HG02938 (cell line): Measurements from ENCODE around the gene OR5A1.
"Not testable (repeated sequence)": the region's sequence is repeated elsewhere in the genome, so short reads cannot be mapped to it uniquely, and the experiment has no call there.

Experiments
- ATAC-seq: cut with Tn5 transposase; IDR thresholded peaks from one replicate; pipeline ENCODE4 v1.9.1; 2021; ENCODE audit warnings: mild to moderate bottlenecking, moderate library complexity; ENCODE audit not compliant: unreplicated experiment

OR5A1 gene

DNA sequence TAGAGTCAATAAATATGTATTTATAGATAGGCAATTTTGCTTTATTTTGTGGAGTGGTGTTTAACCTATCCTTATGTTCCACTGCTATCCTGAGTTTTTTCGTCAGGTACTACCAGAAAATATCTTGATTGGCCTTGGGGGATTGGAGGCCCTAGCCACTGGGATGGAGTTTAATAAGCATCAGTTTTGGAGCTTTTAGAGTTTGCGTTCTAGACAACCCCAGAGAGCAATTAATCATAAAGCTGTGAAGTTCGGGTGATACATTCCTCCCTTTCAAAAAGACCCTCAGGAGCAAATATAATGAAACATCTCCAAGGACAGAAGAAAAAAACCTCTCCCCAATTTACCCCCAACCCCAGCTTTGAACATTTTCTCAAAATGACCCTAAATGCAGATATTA lies at the start of gene OR5A1:
Gene OR5A1 (plus strand): TSS at position 301 of the 400 bp plus-strand sequence. CDS start 6,700 bp downstream, outside the sequence.
- no peak for ATAC-seq

DNA sequence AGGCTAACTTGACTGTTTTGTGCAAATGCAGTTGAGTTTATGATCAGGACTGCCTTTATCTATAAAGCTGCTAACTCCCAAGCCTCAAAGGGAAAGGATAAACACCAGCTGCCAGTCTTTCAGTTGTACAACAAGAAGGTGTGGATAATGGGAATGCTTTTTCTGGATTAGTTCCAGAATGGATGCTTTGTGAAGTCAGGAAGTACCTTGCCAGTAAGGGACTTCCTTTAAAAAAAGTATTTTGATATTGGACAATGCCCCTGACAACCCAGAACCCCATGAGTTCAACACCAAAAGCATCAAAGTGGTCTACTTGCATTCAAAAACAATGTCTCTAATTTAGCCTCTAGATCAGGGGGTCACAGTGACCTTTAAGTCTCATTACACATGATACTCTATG lies 42.1 kb upstream of the OR5A1 start:
- ATAC-seq: no peak

DNA sequence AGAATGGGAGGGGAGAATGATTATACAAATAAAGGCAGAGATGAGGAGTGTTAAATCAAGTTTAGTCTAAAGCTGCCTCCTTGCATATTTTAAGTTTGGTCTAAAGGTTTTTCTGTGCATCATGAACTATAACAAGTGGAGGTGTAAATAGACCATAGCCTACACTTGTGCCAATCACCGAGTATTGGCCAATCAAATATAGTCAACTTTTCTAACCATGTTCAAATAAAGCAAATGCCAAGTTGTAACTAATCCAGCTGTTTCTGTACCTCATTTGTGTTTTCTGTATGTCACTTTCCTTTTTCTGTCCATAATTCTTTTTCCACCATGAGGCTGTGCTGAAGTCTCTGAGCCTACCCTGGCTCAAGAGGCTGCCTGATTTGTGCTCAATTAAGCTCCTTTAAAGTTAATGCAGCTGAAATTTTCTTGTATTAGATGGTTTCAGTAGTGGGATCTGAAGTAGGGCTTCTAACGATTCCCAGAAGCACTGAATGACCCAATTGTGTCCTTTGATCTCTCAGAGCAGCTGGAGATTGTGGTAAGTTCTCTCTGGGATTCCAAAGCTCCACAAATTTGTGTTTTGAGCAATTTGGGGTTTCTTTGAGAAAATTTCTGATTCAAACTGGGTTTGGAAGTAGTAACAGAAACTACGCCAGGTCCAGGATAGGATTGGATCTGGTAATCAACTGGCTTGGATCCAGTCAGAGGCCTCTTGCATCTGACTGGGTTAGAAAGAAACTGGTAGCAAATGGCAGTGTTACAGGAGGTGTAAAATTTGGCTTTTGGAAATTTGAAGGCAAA lies 35.6 kb upstream of the OR5A1 start:
- ATAC-seq: no peak

DNA sequence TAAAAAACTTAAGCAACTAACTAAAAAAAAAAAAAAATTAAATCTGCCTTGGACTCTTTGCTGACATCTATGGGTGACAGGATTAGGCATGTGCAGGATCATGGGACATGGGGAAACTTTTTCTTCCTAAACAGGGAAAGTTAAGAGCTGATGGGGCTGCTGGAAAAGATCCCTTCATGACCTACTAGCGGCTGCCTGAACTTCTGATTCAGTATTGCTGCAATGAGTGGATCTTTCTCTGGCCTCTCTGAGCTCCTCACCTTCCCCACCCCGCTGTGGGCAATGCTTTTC lies 35.1 kb upstream of the OR5A1 start:
- ATAC-seq: no peak

DNA sequence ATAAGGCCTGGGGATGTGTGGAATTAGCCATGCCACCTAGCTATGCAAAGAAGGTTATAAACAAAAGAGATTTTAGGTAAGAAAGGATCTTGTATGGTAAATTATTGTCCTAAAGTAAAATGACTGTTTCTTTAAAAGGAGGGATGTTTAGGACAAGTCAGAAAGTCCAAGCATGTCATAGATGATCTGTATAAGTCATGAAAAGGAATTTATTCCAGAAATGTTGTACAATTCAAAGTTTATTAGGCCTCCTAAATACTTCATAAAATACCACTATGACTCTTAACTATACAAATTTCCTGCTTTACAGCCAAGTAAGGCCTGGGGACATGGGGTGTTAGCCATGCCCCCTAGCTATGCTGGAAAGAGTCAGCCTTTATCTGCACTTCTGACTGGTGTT lies 32.7 kb upstream of the OR5A1 start:
- no peak for ATAC-seq

DNA sequence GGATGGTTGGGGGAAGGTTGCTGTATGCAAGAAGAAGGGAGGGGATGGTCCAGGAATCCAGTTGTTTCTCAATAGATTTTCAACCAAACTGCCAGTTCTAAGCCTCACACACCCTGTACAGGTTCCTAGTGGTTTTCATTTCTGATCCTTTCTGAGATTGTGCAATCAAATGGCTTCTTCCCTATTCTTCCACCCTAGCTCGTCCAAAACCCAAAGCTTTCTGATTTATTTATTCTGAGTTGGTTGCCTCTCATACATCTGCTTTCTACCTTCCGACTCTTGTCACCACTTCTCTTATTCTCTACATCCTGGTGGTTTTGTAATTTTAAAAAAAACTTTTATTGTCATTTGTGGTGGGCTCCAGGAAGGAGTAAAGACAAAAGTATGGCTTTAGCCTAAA lies 22.6 kb upstream of the OR5A1 start:
- no peak for ATAC-seq

DNA sequence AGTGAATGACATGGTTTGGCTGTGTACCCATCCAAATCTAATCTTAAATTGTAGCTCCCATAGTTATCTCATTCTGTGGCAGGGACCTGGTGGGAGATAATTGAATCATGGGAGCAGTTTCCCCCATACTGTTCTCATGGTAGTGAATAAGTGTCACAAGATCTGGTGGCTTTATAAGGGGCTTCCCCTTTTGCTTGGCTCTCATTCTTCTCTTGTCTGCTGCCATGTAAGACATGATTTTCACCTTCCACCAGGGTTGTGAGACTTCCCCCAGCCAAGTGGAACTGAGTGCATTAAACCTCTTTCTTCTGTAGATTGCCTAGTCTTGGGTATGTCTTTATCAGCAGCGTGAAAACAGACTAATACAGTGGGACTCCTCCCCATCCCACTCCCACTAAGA lies 21.2 kb upstream of the OR5A1 start:
- ATAC-seq: no peak

DNA sequence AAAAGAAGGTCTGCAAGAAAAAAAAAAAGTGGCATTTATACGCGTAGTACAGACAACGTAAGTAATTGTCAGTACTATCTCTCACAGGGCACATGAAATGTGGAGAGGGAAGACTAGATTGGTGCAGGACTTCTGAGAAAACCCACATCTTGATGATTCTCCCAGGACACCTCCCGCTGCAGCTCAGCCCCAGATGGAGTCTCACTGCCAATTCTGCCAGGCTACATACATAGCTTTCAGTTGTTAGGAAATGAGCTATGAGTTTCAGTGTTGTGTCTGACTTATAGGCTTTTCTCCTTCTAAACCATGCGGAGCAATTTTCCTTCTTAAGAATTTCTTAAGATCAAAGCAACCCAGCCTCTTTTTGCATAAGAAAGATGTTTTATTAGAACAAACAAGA lies 19.7 kb upstream of the OR5A1 start:
- no peak for ATAC-seq

DNA sequence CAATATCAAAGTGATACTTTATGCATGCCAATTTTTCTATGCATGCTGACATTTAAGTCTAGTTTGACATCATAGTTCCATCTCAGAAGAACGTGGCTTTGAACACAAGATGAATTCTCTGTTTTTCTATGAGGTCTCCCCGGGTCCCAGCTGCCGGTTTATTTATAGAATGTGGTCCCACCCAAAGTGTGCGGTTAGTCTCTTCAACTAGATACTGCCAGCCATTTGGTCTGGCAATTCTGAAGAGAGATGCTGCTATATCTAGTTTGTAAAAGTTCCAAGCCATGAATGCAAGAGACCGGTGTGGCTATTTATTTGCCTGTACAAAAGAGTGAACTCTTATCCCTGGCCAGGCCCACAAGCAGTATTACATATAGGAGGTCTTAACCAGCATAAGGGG lies 19.2 kb upstream of the OR5A1 start:
- no peak for ATAC-seq

DNA sequence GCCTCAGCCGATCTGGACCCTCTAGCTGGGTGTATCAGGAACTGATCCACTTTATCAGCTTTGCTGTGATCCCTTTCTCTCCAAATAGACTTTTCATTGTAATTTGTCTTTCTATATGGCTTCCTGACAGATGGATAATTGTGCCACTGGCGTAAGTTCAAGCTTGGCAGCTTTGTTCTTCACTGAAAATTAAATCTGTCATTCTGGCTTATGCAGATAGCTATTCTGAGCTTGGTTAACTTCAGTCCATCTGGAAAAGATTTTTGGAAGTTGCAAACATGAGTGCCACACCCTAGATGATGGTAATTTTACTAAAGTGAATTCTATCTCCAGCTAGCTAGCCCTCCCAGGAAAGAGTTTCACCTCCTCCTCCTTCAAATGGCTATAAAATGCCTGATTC lies 18.1 kb upstream of the OR5A1 start:
- no peak for ATAC-seq

DNA sequence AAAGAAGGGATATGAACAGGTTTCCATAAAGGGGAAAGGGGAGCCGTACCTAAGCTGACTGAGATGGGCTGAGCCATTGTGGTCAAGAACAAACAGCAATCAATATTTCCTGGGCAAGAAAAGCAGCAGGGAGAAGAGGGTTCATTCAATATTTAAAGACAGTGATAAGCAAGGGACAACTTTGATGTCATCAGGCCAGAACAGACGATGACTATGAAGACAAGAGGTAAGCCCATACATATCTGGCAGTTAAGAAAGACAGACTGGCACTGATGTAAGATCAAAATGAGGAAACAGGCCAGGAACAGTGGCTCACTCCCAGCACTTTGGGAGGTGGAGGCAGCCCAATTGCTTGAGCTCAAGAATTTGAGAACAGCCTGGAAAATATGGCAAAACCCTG lies 12.4 kb upstream of the OR5A1 start:
- no peak for ATAC-seq

DNA sequence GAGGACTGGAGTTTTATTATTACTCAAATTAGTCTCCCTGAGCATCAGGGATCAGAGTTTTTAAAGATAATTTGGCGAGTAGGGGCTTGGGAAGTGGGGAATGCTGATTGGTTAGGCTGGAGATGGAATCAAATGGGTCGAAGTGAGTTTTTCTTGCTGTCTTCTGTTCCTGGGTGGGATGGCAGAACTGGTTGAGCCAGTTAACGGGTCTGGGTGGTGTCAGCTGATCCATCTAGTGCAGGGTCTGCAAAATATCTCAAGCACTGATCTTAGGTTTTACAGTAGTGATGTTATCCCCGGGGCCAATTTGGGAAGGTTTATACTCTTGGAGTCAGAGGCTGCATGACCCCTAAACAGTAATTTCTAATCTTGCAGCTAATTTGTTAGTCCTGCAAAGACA lies 11.1 kb upstream of the OR5A1 start:
- no peak for ATAC-seq

DNA sequence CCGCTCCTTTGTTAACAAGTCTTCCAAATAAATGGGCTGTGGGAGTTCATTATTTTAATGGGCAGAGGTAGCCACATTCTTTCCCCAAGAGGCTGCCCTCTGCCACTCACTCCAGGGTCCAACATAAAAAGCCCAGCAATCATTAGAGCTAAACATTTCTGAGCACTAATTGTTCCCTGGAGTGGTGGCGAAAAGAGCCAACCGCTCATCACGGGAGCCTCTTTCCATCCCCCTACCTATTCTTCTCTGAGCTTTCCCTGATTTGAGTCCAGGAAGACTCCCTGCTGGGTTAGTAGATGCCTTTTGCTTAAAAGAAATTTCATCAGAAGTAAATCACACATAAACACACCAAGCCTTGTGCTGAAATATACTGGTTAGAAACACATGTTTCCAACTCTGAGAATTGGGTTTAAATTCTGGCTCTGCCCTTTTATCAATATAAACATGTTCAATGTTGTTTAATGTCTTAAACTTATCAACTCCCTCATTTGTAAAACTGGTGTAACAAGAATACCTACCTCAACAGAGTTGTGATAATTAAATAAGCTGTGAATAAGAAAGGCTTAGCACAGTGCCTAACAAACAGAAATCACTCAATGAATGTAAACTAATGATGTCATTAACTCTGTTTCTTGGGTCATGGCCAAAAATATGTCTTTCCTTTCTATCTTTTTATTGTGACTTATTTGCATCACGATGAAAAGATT lies 9.8 kb upstream of the OR5A1 start, which contains the start of gene OR5A2:
Gene OR5A2 (minus strand): TSS at position 53 of the 707 bp plus-strand sequence. CDS start 3,460 bp downstream, outside the sequence.
- no peak for ATAC-seq

DNA sequence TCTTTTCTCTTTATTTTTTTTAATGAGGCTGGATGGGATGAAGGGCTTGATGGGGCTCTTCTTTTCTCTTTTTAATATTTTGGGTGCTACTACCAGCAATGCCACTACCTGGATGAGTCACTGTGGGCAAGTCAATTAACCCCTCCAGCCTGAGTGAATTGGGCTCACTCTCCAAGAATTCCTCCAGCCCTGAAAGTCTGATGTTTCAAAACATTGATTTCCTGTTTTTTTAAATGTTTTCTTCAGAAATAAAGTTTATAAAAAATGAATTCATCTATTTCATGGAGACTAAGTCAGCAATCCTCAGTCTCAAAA lies 9.2 kb upstream of the OR5A1 start:
- no peak for ATAC-seq

DNA sequence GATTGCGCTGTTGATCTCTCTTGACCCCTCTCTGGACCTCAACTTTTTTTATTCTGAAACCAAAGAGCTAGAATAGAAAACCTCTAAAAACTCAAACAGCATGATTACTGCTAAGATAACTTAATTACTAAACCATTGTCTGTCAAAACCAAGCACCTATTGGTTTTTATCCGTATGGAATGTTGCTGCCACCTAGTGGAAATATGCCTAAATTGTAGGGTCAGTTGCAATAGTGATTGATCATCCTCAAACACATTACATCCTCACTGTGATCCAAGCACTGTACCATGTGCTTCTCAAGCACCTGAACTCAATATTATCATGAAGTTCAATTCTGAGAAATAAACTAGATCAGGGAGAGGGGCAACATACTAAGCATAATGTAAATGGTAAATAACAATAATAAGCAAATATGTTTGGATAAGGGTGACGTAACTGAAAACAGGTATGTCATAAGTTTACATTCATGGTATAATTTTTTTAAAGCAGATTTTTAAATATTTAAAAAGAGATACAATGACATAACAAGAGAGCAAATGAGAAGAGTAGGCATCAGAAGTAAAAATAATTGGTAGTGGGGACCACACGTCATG lies 6.2 kb upstream of the OR5A1 start:
- ATAC-seq: peak; percentile 79

DNA sequence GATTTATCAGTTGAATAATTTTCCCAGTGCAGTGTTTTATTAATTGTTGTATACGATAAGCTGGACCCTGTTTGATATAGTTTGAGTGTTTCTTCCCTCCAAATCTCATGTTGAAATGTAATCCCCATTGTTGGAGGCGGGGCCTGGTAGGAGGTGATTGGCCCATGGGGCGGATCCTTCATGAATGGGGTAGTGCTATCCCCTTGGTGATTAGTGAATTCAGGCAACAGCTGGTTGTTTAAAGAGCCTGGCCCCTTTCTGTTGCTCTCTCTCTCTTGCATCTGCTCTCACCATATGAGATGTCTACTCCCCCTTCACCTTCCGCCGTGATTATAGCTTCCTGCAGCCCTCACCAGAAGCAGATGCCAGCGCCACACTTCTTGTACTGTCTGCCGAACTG lies 1.5 kb downstream of the OR5A1 start:
- ATAC-seq: no peak

DNA sequence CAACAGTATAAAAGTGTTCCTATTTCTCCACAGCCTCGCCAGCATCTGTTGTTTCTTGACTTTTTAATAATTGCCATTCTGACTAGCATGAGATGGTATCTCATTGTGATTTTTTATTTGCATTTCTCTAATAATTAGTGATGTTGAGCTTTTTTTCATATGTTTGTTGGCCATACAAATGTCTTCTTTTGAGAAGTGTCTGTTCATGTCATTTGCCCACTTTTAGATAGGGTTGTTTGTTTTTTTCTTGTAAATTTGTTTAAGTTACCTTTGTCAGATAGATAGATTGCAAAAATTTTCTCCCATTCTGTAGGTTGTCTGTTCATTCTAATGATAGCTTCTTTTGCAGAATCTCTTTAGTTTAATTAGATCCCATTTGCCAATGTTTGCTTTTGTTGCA lies 9.4 kb downstream of the OR5A1 start:
- ATAC-seq: not testable (repeated sequence)

DNA sequence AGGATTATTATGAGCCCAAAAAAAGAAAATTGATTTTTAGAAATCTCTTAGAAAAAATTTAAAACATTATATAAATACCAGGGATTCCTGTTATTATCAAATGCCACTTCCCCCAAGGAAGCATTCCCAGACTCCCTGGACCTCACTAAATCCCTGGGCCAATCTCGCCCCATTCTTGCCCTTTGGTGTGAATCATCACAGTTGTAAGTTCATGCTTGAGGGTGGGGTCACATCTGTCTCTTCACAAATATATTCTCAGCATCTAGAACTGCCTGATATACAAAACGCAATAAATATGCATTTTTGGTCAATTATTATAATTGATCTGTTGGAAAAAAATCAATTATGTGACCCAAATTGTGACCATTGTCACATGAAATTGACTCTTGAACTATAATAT lies 12.2 kb downstream of the OR5A1 start:
- ATAC-seq: no peak

DNA sequence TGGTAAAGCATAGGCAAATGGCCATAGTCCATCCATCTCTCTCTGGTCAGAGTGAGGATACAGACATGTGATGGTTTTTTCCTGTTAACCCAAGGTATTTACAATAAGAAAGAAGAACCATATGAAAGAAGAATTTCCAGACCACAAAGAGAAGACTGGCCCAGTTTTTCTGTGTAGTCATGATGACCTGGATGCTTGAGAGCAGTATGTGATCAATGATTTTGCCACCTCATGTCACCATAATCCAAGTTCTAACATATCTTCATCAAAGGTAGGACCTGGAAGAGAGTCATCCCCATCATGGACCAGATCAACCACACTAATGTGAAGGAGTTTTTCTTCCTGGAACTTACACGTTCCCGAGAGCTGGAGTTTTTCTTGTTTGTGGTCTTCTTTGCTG lies 20.4 kb downstream of the OR5A1 start, which contains the start of gene OR4D6:
Gene OR4D6 (plus strand): TSS at position 301 of the 400 bp plus-strand sequence. CDS start 0 bp downstream, at position 301.
- ATAC-seq: no peak

DNA sequence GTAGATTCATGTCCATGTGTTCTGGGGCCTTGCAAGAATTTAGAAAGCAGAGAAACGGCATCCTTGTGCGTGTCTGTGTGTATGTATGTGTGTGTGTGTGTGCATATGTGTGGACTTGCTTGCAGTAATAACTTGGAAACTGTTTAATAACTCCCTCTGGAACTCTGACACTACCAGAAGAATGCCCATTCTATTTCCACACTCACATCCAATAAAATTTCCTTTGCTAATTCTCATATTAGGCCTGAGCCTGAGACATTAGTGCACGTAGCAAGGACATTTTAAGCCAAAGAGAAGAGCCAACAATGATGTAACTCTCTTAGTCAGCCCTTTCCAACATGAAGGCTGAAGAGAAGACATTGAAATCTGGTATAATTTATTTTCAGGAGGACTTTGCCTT lies 23.6 kb downstream of the OR5A1 start:
- ATAC-seq: no peak

DNA sequence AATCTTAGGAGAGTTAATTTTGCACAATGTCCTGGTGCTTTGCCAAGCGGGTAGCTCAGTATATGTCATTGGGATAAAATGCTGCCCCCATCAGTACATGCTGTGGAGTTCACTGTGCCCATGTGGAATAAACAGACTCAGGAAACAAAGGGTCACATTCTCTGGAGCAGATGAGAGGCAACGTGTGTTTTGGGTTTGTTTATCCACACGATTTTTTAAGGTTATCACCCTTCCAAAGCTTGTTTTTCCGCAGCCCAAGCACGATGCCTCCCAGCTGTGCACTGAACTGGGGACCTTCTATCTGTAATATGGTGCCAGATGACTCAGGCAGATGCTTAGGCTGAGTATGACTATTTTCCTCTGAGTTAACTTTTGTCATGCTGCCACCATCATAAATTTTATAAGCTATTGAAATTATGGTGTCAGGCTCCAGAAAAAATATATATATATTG lies 26.9 kb downstream of the OR5A1 start:
- ATAC-seq: no peak

DNA sequence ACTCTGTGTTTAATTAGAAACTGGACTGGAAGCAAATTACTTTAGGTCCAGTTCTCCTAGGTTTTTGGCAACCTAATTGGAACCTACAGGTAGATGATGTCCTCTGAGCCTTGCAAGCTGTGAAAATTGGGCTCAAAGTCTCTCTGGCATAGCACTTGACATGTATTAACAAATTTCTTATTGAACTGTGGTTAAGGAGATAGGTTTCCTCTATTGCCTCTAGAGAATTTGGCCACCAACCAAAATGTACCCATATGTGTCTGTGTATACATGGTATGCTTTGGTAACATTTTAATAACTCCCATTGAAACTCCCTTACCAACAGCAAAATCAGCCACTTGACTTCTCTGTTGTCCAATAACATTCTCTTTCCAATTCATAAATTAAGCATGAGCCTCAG lies 36.7 kb downstream of the OR5A1 start, which contains the start of gene OR4D10:
Gene OR4D10 (plus strand): TSS at position 301 of the 400 bp plus-strand sequence. CDS start 4,115 bp downstream, outside the sequence.
- ATAC-seq: no peak
